Prostate gland (tissue), 2 donors: ENCODE results near the gene NUAK1.

ENCODE experiments used
- CTCF ChIP-seq, 4 experiments: fragments of 200-600 bp in 2 of 4; fragments of 450-650 bp in 2 of 4; sonication (generic) in 2 of 4; IDR thresholded peaks; 1 replicate in 3 of 4; 2 replicates in 1 of 4; pipeline ENCODE4 v1.5.1; 2016 to 2019; ENCODE audit warnings: antibody characterized with exemption in 4 of 4, mild to moderate bottlenecking in 2 of 4, moderate library complexity in 2 of 4
- POLR2A ChIP-seq: fragments of 450-650 bp; IDR thresholded peaks from one replicate; pipeline ENCODE4 v1.6.1; 2016; ENCODE audit warnings: antibody characterized with exemption, mild to moderate bottlenecking
- POLR2AphosphoS5 ChIP-seq: sonication (generic); formaldehyde crosslinking; IDR thresholded peaks from one replicate; pipeline ENCODE4 v1.6.1; 2017; ENCODE audit warnings: antibody characterized with exemption

- TF ChIP-seq CTCF (IDR thresholded peaks at IDR 0.05): peak; percentile 84 to 93 (median 88)
- TF ChIP-seq POLR2A: no peak
- peak; percentile 54 for TF ChIP-seq POLR2AphosphoS5
Measured at GRCh38 chr12:106136263-106136662, 2.5 kb downstream of the NUAK1 start.
